Loucy (cell line): Measurements from ENCODE around the gene GHSR.

ENCODE experiments used
- H2AFZ ChIP-seq: fragments of 200-600 bp; sonication (generic); 2 replicates; pipeline ENCODE4 v1.6.0; 2016; ENCODE audit warnings: antibody characterized with exemption, mild to moderate bottlenecking, low read length, moderate library complexity
- H3F3A ChIP-seq: fragments of 200-600 bp; 2 replicates; pipeline ENCODE4 v1.6.0; 2016; ENCODE audit warnings: antibody characterized with exemption, low read depth, mild to moderate bottlenecking
- H3K27me3 ChIP-seq: fragments of 200-600 bp; sonication (generic); 2 replicates; pipeline ENCODE4 v1.6.1; 2014; ENCODE audit warnings: low read length, mild to moderate bottlenecking; ENCODE audit not compliant: insufficient read depth, poor library complexity, severe bottlenecking
- H3K36me3 ChIP-seq: fragments of 200-600 bp; sonication (generic); 2 replicates; pipeline ENCODE4 v1.6.1; 2016; ENCODE audit warnings: low read length; ENCODE audit not compliant: insufficient read depth
- H3K4me1 ChIP-seq: fragments of 200-600 bp; sonication (generic); 2 replicates; pipeline ENCODE4 v1.5.1; 2014; ENCODE audit warnings: low read length, mild to moderate bottlenecking; ENCODE audit not compliant: insufficient read depth, poor library complexity, severe bottlenecking
- H3K4me2 ChIP-seq: fragments of 200-600 bp; sonication (generic); 2 replicates; pipeline ENCODE4 v1.6.0; 2014; ENCODE audit warnings: antibody characterized with exemption, low read length, low read depth, mild to moderate bottlenecking; ENCODE audit not compliant: poor library complexity, severe bottlenecking
- H3K4me3 ChIP-seq: fragments of 200-600 bp; sonication (generic); 2 replicates; pipeline ENCODE4 v1.5.1; 2014; ENCODE audit warnings: low read length, mild to moderate bottlenecking, mixed read lengths; ENCODE audit not compliant: poor library complexity, severe bottlenecking
- H3K79me2 ChIP-seq: fragments of 200-600 bp; sonication (generic); 2 replicates; pipeline ENCODE4 v1.6.1; 2014; ENCODE audit warnings: low read length; ENCODE audit not compliant: insufficient read depth
- H3K9ac ChIP-seq: fragments of 200-600 bp; sonication (generic); 2 replicates; pipeline ENCODE4 v1.6.0; 2014; ENCODE audit warnings: mild to moderate bottlenecking, low read depth, low read length, moderate library complexity; ENCODE audit not compliant: poor library complexity, severe bottlenecking
- H3K9me2 ChIP-seq: fragments of 200-600 bp; sonication (generic); replicated peaks from 2 replicates; pipeline ENCODE4 v1.6.1; 2016; ENCODE audit warnings: low read depth, low read length, mixed read lengths
- H3K9me3 ChIP-seq: fragments of 200-600 bp; sonication (generic); 2 replicates; pipeline ENCODE4 v1.6.1; 2014; ENCODE audit warnings: mild to moderate bottlenecking, antibody characterized with exemption, low read length, low read depth; ENCODE audit not compliant: insufficient read depth
- H4K20me1 ChIP-seq: fragments of 200-600 bp; sonication (generic); 2 replicates; pipeline ENCODE4 v1.6.0; 2014; ENCODE audit warnings: antibody characterized with exemption, low read length, mild to moderate bottlenecking; ENCODE audit not compliant: insufficient read depth, poor library complexity, severe bottlenecking
- CTCF ChIP-seq: fragments of 200-600 bp; sonication (generic); conservative IDR thresholded peaks from 2 replicates; pipeline ENCODE4 v1.5.1; 2014; ENCODE audit warnings: mild to moderate bottlenecking, antibody characterized with exemption, low read length
- EZH2phosphoT487 ChIP-seq: fragments of 200-600 bp; IDR thresholded peaks from 2 replicates; pipeline ENCODE4 v1.6.1; 2018; ENCODE audit warnings: antibody characterized with exemption, mild to moderate bottlenecking, moderate library complexity, borderline replicate concordance

GHSR gene

GRCh38 chr3:172454180-172454579 lies 5.9 kb upstream of the GHSR start:
- Histone ChIP-seq H3K9me3 (no peaks in the 10 kb centered on the region), H3F3A (no peaks in the 10 kb centered on the region), H3K79me2 (no peaks in the 10 kb centered on the region), H3K9ac (no peak overlapping the region), H3K4me1 (no peaks in the 10 kb centered on the region), H3K4me2 (no peak overlapping the region), H2AFZ (no peak overlapping the region), H3K36me3 (no peaks in the 10 kb centered on the region), H3K9me2 (no peaks in the 10 kb centered on the region), H3K4me3 (no peak overlapping the region), H3K27me3 (no peaks in the 10 kb centered on the region), H4K20me1 (no peaks in the 10 kb centered on the region)
- no peak for TF ChIP-seq EZH2phosphoT487
- TF ChIP-seq CTCF = no peak

- no peak overlapping the region for H2AFZ ChIP-seq
- no peaks in the 10 kb centered on the region for H3K79me2 ChIP-seq
- H3K9ac ChIP-seq = no peak overlapping the region
- no peaks in the 10 kb centered on the region for H3F3A ChIP-seq
- no peaks in the 10 kb centered on the region for H3K4me1 ChIP-seq
- H3K4me2 ChIP-seq = no peak overlapping the region
- no peaks in the 10 kb centered on the region for H3K9me2 ChIP-seq
- H3K27me3 ChIP-seq = no peaks in the 10 kb centered on the region
- no peak overlapping the region for H3K4me3 ChIP-seq
- no peaks in the 10 kb centered on the region for H4K20me1 ChIP-seq
- H3K9me3 ChIP-seq = no peaks in the 10 kb centered on the region
- no peaks in the 10 kb centered on the region for H3K36me3 ChIP-seq
- TF ChIP-seq CTCF (no peak), EZH2phosphoT487 (no peak)
Observed at GRCh38 chr3:172449466-172450149, 1.4 kb upstream of the GHSR start.

GRCh38 chr3:172448661-172449465 lies 607 bp upstream of the GHSR start:
- H3K79me2 ChIP-seq = no peaks in the 10 kb centered on the region
- TF ChIP-seq CTCF = no peak
- no peak for TF ChIP-seq EZH2phosphoT487
- H3F3A ChIP-seq = no peaks in the 10 kb centered on the region
- no peaks in the 10 kb centered on the region for H4K20me1 ChIP-seq
- H3K4me1 ChIP-seq = no peaks in the 10 kb centered on the region
- H3K27me3 ChIP-seq = no peaks in the 10 kb centered on the region
- no peak overlapping the region for H3K9ac ChIP-seq
- H2AFZ ChIP-seq = no peak overlapping the region
- no peaks in the 10 kb centered on the region for H3K9me3 ChIP-seq
- H3K36me3 ChIP-seq = no peaks in the 10 kb centered on the region
- H3K4me2 ChIP-seq = no peak overlapping the region
- H3K9me2 ChIP-seq = no peaks in the 10 kb centered on the region
- no peak overlapping the region for H3K4me3 ChIP-seq
